ENCODE measurements around the gene SLC25A1.

SLC25A1 gene

DNA sequence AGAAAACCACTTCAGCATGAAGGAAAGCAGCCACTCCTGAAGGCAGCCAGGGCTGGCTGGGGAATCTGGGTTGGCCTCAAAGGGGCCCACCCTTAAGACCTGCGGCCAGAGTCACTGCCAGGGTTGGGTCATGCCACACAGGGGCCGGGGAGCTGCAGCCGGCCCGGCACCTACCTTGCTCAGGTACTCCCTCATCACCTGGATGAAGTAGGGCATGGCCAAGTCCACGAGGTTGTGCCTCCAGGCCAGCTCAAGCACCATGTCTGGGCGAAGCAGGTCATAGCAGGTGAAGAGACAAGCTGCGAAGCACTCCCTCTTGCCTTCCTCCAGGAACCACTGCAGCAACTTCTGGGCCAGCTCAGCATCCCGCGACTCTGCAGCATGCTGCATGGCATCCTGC lies 4.7 kb upstream of the SLC25A1 start:
- FAIRE-seq (no peak), DNase-seq (ENCODE audit: extremely low spot score, insufficient read length, low read depth) (no peak)

DNA sequence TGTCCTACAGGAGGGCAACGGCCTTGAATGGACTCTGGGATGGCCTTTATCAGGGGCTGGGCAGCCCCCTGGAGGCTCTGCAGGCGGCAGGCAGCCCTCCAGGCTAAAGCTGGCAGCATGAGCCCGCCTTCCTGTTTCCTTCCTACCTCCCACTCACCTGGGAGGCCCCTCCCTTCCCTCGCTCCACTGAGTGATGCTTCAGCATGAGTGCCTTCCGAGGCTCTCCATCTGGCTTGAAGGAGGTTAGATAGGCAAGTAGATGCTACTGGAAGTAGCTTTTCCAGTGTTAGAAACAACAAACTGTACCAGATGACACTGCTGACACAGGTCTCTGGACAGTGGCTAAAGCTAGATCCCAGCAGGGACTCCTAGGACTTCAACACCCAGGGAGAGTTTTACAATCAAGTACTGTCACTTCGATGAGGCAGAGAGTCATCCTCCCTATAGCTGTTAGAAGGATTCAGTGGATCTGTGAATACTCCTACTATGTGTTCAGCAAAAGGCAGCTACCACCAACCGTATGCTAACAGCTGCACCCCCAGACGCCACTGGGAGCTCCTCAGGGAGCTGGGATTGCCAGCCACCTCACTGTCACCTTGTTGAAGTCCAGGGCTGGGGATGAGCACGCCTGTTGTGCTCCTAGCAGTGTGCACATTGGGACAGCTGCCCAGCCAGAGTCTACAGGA lies 4.1 kb upstream of the SLC25A1 start:
- DNase-seq (ENCODE audit: extremely low spot score, insufficient read length, low read depth), result no peak
- FAIRE-seq, result no peak

DNA sequence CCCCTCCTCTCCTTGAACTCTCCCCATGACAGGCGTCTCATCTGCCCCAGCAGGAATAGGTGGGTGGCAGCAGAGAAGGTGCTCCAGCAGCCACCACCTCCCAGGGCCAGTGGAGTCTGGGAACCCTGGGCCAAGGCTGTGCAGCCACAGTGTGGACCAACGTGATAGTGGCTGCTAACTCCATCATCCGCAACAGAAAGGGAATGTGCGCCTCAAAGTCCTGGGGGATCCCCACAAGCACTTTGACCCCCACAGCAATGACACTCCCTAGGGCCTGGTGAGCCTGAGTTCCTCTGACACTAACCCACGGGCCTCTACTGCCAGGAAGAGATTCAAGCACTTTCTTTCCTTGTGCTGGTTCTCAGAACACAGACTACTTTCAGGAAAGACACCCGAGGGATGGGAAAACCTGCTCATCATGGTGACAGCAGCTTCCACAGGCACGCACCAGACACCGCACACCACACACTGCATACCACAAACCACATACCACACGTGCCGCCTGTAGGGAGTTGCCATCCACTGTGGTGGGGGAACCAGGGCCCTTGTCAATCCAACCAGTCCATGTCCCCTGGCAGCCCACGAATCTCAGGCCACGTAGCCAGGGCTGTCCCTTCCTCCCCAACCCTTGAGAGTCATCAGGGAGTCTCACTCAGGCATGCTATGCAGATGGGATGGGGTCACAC lies 3.4 kb upstream of the SLC25A1 start:
- DNase-seq (ENCODE audit: extremely low spot score, insufficient read length, low read depth) (no peak), FAIRE-seq (no peak)

DNA sequence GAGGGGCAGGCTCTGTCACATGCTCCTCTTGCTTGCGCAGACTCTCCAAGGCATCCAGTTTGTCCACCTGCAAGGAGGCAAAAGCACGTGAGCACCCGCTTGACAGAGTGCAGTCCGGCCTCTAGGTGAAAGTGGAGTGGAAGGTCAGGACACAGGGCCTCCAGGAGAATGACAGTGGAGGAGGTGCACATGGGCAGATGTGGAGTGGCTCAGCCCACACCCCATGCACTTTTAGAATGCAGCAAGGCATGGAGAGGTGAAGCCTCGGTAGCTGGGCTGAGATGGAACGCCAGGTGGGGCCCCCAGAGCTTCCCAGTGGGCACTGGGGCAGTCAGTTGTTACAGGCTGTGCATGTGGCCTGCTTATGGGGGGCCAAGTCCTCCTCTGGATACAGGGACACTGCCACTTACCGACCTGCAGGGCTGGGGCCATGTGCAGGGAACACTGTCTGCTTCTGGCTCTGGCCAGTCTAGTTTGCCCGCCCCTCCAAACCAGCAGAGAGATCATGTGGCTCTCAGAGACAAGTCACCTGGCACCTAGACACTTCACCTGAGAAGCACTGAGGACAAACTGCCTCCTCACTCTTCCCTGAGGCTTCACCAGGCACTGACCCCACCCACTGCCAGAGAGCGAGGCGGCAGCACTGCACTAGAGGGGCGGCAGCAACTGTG lies 2.3 kb upstream of the SLC25A1 start:
- no peak for DNase-seq (ENCODE audit: extremely low spot score, insufficient read length, low read depth)
- FAIRE-seq, result no peak

DNA sequence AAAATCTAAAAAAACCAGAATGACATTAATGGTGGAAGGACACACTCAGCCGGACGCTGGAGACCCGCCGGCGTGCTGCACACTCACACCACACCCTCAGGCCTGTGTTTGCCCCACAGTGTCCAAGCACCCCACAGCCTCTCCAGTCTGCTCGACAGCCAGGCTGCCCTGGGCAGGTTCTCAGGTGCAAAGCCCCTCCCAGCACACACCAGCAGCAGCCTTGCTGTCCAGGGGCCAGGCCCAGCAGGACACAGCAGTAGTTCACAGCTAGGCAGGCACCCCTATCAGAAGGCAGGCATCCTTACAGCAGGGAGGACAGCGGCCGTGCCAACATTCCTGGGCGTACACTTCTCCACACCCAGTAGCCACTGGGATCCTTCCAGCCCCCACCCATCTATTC lies 1.7 kb upstream of the SLC25A1 start:
- FAIRE-seq (no peak), DNase-seq (ENCODE audit: extremely low spot score, insufficient read length, low read depth) (no peak)

DNA sequence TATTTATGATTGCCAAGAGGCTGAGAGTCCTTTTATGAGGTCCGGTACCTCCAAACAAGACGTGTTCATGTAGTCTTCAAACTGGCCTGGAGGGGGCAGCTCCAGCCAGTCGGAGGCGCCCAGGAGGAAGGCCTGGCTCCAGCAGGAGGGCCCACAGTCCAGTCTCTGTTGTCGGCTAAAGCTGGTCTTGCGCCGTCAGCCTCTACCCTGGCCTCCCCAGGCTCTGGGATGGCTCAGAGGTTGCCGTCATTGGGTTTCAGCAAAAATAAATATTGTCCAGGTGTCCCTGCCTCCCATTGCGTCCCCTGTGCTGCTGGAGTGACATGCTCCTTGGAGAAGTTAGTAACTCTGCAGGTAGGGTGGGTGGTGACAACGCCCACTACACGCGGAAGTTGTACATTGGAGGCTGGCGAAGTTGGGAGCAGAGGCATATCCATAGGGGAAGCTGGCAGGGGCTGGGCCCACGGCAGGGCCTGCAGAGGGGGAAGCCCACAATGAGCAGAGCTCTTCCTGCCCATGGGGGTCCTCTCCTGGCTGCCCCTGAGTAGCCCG lies 1.0 kb upstream of the SLC25A1 start:
- DNase-seq (ENCODE audit: extremely low spot score, insufficient read length, low read depth) (peak; percentile 55), FAIRE-seq (peak; percentile 92)

DNA sequence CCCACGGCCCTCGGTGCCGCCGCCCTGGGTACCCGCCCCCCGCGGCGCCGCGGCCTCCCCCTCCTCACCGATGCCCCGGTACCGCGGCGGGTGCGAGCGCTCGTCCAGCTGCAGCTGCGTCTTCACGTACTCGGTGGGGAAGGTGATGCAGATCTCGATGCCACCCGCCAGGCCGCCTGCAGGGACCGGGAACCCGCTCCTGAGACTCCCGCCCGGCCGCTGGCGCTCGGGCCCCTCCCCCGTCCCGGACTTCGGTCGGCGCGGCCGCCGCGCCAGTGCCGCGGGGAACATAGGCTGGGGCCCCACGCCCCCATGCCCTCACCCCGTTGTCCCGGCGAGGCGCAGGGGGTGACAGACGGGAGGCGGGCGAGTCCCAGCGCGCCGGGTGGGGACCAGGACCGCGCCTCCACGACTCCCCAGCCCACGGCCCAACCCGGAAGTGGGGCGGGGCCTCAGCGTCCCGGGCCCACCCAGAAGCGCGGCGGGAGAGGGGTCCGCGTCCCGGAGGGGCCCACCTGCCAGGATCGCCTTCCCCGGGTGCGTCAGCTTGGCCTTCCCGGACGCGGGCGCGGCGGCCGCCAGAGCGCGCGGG lies 375 bp downstream of the SLC25A1 start:
- FAIRE-seq, result peak; percentile 35

DNA sequence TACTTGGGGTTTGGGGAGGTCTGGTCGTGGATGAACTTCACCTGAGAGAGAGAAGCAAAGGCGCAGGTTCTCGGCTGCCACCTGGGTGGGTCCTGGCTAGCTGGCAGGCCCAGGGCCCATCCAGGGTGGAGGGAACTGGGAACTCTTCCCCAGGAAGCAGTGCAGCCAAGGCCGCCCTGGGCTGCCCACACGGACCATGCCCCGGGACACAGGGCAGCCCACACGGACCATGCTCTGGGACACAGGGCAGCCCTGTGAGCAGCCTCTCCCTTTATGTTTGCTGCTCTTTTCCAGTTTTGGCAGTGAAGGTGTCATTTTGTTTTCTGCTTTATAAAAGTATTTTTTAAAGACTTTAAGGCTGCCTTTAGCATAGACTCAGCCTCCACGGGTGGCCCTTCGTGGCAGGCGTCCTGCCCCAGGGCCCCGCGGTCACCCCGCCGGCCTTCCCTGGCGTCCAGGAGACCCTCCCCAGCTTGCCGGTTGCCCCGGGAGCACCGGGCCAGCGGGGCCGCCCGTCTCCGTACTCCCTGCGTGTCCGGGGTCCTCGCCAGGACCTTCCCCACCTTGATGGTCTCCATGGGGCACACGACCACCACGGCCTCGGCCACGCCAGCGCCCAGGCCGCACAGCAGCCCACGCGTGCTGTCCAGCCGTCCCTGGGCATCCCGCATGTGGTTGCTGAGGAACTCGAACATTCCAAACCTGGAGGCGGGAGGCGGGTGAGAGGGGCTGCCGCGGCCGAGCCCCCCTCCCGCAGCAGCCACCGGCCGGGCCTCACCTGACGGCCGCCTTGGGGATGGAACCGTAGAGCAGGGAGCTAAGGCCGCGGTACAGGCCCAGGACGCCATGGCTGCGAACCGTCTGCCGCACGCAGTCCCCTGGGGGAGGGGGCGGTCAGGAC lies 1.1 kb downstream of the SLC25A1 start:
- DNase-seq (ENCODE audit: extremely low spot score, insufficient read length, low read depth), result no peak
- FAIRE-seq, result no peak

More for the DNA sequence above, 375 bp downstream of the SLC25A1 start:
- DNase-seq (ENCODE audit: extremely low spot score, insufficient read length, low read depth), result peak; percentile 20

DNA sequence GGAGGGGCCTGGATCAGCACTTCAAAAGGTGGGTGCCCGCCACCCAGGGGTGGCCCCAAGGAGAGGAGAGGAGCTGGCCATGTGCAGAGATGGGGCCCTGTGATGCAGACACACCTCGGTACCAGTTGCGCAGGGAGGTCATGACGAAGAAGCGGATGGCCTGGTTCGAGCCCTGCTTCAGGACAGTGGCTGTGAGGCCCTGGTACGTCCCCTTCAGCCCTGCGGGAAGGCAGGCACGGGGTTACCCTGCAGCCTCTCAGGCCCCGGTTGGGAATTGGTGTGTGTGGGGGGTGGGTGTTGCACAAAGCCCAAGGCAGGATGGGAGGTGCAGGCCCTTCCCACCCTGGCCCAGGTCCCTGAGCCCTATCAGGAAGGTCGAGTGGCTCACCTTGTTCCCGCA lies 1.8 kb downstream of the SLC25A1 start:
- no peak for FAIRE-seq
- no peak for DNase-seq (ENCODE audit: extremely low spot score, insufficient read length, low read depth)

DNA sequence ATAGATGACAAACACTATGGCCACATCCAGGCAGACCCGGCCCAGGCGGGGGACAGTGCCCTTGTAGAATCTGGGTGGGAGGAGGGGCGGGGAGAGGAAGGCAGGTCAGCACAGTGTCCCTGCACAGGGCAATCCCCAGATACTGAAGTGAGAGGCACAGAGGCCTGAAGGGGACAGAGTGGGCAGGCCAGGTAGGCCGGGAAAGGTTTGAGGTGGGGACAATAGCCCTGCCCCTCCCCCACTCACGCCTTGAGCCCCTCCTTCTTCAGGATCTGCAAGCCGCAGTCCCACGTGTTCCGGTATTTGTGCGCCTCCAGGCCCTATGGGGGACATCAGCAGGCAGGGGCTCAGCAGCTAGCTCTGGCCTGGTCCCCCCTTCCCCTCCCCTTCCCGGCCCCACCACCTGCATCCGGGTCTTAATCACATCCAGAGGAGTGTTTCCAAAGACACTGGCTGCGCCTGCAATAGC lies 2.3 kb downstream of the SLC25A1 start:
- FAIRE-seq (no peak), DNase-seq (ENCODE audit: extremely low spot score, insufficient read length, low read depth) (no peak)

DNA sequence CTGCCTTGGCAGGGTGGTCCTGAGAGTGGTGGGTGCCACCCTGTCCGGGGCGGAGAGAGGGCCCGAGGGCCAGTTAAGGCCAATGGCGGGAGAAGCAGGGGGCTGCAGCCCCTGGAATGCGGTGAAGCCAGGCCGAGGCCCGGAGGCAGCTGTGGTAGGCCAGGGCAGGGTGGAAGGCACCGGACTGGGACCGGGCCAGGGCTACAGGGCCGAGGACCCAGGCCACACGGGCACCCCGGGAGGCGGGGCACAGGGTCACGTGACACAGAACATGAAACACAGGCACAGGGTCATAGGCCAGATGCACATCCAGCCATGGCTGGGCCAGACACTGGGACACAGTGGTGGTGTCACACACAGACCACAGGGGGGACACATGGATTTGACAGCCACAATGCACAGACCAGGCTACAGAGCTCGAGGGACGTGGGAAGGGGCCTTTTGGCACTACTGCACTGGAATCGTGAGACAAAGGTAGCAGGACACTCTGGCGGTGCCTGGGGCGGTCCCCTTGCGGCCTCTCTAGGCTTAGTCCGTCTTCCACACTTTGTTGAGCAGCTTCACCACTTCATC lies 2.8 kb downstream of the SLC25A1 start:
- FAIRE-seq (no peak), DNase-seq (ENCODE audit: extremely low spot score, insufficient read length, low read depth) (no peak)

DNA sequence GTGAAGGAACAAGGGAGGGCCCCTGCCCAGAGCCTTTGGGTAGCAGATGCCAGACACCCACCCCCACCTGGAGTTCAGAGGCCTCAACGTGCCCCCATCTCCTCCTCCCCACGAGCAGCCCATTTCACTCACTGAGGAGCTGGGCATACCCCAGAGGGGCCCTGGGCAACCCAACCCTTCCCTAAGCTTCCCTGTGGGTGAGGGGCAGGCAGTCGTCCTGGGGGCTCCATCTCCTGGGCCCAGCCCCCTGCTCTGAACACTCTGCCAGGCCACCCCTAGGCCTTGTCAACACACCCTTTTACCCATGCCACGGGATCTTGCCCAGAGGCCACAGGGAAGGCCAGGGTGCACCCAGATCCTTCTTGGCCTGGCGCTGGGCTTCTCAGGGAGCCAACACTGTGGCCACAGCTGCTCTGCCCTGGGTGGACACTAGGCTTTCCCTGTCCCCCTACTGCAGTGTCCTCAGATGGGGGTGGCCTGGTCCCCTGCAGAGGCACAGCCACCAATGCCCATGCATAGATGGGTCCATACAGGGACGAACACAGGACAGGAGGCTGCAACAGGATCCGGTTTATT lies 3.4 kb downstream of the SLC25A1 start:
- DNase-seq (ENCODE audit: extremely low spot score, insufficient read length, low read depth) (no peak), FAIRE-seq (no peak)

DNA sequence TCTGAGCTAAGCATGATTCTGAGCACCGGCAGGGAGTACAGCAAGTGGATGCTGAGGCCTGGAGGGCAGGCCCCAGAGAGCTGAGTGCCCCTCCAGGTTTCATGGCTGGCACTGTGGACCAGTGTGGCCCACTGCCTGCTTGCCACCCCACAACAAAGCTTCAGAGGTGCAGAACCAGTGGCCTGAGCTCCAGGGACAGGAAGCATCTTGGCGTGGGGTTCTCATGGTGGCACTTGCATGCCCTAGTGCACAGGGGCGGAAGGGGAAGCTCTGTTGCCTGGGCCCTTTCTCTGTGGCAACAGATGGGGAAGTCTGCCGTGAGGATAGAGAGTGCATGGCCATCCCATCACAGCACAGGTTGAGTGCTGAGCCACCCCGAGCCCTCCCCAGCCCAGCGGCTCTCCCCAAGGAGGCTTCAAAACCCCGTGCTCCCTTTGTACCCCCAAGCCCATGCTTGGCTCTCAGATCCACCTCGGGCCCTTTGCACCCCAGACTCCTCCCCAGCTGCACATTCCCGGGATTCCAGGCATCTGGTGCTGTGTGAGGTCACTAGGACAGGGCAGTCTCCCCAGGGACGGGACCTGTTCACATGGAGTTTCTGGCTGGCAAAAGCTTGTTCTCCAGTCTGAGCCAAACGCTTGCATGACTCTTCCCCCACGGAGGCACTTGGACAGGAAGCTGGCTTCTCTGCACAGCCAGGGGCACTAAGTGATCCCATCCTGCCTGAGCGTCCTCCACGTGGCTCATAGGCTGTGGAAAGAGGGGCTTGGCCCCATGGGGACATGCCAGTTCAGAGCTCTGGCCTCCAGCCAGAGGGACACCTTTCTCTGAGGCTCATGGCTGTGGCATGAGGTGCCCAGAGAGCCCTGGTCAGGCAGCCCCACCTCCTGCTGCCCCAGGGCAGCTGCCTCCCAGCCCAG lies 4.2 kb downstream of the SLC25A1 start:
- DNase-seq (ENCODE audit: extremely low spot score, insufficient read length, low read depth) (no peak), FAIRE-seq (no peak)

DNA sequence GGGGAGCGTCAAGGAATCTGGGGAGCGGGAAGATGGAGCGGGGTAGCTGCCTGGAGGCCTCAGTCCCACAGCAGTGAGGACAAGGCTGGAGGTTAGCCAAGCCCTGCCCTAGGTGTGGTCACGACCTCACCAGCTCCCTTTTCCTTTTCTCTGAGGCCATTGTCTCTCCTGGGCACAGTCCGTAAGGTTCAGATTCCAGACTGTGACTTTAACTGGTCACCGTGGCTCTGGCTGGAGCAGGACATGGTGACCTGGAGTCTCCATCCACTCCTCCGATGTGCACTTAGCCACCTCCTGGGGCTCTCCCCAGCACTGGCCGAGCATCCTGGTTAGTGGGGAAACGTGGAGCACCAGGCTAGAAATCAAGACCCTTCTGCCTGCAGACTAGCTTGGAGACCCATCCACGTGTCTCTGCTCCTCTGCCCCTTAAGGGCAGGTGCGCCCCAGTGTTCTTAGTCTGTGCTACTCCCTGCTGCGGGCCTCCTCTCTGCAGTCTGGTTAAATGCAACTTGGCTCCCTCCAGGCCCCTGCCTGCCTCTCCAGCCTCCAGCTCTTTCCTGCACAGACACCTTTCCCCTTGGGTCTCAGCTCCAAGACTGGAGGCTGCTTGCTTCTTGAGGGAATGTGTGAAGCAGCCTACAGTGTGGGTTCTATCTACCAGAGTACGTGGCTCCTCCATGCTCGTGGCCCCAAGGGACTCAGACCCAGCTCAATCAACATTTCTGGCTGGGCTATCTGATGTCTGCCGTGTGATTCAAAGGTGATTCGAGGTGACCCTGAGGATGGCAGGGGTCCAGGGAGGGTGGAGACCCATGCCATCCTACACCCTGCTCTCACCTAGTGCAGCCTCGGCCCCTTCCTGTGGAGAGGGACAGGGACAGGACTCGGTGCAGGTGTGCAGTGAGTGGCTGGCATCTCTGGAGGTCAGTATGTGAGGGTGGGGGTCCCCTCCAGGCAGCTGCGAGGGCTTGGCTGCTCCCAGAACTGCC lies 5.2 kb downstream of the SLC25A1 start:
- no peak for FAIRE-seq
- DNase-seq (ENCODE audit: extremely low spot score, insufficient read length, low read depth), result no peak

DNA sequence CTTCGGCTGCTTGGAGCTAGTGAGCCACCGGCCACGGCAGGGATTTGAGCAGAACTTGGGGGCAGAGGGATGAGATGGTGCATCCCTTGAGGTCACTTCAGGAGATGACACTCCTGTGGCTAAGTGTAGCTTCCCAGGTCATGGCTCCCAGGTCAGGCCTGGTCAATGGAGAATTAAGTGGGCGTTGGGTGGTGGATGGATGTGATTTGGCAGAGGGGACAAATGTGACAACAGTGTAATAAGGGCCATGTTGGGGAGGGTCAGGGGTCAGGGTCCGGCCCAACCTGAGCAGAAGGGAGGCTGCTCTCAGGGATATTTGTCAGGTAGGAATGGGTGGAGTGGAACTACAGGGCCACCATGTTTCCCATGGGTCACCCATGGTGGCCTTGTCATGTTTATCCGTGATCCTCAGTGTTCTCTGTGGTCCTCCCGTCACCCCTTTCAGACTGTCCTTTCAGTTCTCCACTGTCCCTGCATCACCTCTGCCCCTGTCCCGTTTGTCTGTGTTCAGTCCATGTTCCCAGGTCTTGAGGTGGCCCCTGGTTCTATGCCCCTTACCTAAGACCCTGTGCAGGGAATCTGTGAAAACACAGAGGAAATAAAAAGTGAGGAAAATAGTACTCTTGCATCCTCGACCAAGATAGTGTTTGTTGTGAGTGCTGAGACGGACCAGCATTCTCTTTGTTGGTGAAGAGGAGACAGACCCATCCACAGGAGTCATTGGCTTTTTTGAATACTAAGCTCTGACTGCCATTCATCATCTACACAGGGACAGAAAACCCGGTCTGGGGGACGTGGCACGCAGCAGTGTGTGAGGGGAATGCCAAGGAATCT lies 6.1 kb downstream of the SLC25A1 start:
- FAIRE-seq, result no peak
- DNase-seq (ENCODE audit: extremely low spot score, insufficient read length, low read depth), result no peak

DNA sequence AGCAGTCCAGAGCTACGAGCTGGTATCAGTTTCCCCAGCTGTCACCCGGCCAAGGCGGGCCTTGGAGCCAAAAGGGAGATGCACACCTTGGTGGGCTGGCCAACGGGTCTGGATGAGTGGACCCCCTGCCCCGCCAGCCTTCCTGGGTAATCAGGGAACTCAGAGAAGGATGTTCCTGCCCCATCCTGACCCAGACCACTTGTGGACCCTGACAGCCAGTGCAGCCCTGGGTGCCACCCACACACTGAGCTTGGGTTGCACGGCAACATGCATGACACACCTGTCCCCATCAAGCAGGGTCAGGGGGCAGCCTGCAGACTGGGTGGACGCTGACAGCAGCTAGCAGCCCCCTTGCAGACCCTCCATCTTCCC lies 8.6 kb downstream of the SLC25A1 start:
- no peak for DNase-seq (ENCODE audit: extremely low spot score, insufficient read length, low read depth)
- no peak for FAIRE-seq
